ENCODE measurements around the gene ANKRD66. TPM values are rescaled to one million over a fixed set of nuclear protein-coding genes. Genes with fewer than 3 reads are reported as not detected.

Gene ANKRD66
- total RNA-seq = not detected in 2 replicates

DNA sequence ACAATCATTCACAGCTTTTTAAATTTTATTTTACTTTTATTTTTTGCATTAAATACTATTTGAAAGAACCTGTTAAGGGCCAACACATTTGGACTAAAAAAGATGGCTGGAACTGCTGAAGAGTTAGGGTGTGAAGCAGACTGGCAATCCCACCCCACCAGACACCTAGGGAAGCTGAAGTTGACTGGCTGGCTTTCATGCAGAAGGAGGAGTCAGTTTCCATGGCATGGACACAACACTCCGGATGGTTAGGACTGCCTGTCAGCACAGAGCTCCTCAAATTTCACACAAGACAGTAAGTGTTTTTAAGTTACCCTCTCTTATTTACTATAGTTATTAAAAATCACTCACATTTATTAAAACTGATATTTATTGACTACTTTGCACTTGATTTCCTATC is at the start of gene ANKRD66:
Gene ANKRD66, plus strand, starts transcription at position 238 of the 400 bp plus-strand sequence. CDS start 5,016 bp downstream, outside the sequence.

DNA sequence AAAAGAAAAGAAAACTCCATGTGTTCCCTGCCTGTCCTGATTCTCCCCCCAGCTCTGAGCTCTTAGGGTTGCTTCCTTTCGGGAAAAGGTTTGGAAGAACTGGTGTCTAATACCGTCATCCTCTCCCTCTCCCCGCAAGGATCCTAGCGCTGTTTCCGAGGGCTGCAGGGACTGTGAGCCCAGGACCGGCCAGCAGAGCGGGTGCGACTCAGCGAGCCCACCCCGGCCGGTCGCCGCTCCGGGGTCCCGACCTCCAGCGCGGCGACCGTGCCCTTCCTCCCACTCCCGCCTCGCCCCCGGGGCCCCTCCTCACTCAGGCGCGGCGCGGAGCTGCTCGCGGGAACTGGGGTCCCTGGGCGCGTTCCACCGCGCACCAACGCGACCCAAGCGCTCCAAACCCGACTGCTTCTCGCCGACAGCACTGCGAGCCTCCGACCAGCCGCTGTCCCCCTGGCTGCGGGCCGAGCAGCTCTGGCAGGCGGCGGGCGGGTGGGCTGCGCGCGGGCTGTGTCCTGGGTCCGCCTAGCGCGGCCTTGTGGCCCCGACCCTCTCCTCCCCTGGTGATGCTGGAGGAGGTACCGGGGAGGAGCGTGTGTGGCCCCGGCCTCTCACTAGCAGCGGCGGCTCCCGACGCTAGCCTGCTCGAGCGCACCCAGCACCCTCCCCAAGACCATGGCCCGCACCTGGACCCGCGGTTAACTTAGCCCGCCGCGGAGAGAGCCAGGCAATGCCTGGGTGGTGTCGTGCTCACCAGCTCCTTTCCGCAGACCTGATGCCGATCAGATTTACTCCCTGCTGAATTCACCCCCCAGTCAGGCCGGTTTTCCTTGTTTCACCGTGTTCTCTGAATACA is 11.6 kb upstream of the ANKRD66 start, which contains the start of gene PLA2G7:
Gene PLA2G7, minus strand, starts transcription at position 509 of the 853 bp plus-strand sequence. CDS start 12,484 bp downstream, outside the sequence.

DNA sequence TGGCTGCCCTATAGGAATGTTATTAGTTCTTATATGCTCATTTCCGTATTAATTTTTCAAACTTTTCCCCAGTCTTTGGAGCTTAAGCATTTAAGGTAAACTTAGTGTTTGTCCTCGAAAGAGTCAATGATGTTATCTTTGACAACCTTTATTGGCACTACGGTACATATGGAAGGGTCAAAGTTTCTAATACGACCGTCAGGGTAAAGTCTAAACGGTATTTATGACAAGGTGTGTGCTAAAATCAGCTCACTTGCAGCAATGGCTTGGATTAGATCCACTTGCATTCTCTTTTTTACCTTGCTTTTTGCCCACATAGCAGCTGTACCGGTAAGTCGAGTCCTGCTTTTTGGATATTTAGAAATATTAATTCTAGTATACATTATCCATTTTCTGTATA is 46.4 kb downstream of the ANKRD66 start, which contains the start of gene MEP1A:
Gene MEP1A, plus strand, starts transcription at position 252 of the 400 bp plus-strand sequence. Its CDS starts 10 bp downstream, at position 262.

Other genes with a start within 250 kb of the ANKRD66 start
- 0.20 and 0.33 TPM in 2 replicates for gene CYP39A1, start 94.1 kb upstream of the ANKRD66 start, total RNA-seq
- 0.10 and 0.53 TPM in 2 replicates for gene SLC25A27, start 94.0 kb upstream of the ANKRD66 start, total RNA-seq
- under 0.01 TPM in 1 of 2 replicates, not detected in the other for gene TDRD6, start 59.0 kb upstream of the ANKRD66 start, total RNA-seq
- 0.13 TPM in 1 of 2 replicates, not detected in the other for gene PLA2G7, start 11.6 kb upstream of the ANKRD66 start, total RNA-seq
- not detected in 2 replicates for gene MEP1A, start 46.5 kb downstream of the ANKRD66 start, total RNA-seq
- gene ADGRF5, start 175.0 kb downstream of the ANKRD66 start, total RNA-seq = 185 and 208 TPM in 2 replicates

Data from mammary microvascular endothelial cell (primary cell).